Measurements from ENCODE around the gene TMEM233.

The TMEM233 gene

DNA sequence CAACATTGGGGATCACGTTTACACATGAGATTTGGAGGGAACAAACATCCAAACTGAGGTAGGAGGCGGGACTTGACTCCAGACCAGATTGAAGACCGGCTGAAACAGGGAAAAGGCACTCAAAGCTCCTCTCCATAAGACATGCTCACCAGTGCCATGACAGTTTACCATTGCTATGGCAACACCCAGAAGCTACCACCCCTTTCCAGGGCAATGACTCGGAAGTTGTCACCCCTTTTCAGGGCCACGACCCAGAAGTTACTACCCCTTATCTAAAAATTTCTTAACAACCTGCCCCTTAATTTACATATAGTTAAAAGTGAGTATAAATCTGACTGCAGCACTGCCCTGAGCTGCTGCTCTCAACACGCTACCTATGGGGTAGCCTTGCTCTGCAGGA is 34.1 kb downstream of the TMEM233 start:
- no peaks in the 10 kb centered on the region for H3K79me2 ChIP-seq (ENCODE audit: insufficient read depth, low read depth)
- H3K27ac ChIP-seq: no peak overlapping the region
- H3K36me3 ChIP-seq (ENCODE audit: insufficient read depth): no peaks in the 10 kb centered on the region
- H2AFZ ChIP-seq (ENCODE audit: low read depth): no peak overlapping the region
- no peaks in the 10 kb centered on the region for H3K27me3 ChIP-seq (ENCODE audit: insufficient read depth, low read depth)
- TF ChIP-seq, protein P1, sequence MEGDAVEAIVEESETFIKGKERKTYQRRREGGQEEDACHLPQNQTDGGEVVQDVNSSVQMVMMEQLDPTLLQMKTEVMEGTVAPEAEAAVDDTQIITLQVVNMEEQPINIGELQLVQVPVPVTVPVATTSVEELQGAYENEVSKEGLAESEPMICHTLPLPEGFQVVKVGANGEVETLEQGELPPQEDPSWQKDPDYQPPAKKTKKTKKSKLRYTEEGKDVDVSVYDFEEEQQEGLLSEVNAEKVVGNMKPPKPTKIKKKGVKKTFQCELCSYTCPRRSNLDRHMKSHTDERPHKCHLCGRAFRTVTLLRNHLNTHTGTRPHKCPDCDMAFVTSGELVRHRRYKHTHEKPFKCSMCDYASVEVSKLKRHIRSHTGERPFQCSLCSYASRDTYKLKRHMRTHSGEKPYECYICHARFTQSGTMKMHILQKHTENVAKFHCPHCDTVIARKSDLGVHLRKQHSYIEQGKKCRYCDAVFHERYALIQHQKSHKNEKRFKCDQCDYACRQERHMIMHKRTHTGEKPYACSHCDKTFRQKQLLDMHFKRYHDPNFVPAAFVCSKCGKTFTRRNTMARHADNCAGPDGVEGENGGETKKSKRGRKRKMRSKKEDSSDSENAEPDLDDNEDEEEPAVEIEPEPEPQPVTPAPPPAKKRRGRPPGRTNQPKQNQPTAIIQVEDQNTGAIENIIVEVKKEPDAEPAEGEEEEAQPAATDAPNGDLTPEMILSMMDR (conservative IDR thresholded peaks at IDR 0.05; ENCODE audit: low read depth, low read length): no peak
- H3K4me1 ChIP-seq (ENCODE audit: low read depth, poor library complexity, severe bottlenecking): no peaks in the 10 kb centered on the region
- no peak overlapping the region for H3K4me3 ChIP-seq (IDR thresholded peaks at IDR 0.05; ENCODE audit: insufficient read depth, low read depth, low read length)
- H3K4me2 ChIP-seq: no peak overlapping the region
- no peak overlapping the region for H3K9ac ChIP-seq
- no peaks in the 10 kb centered on the region for H4K20me1 ChIP-seq (ENCODE audit: insufficient read depth)

GRCh38 chr12:119630223-119630780 is 36.7 kb downstream of the TMEM233 start:
- Histone ChIP-seq H3K79me2 (ENCODE audit: insufficient read depth, low read depth) (no peaks in the 10 kb centered on the region), H3K27me3 (ENCODE audit: insufficient read depth, low read depth) (no peaks in the 10 kb centered on the region), H2AFZ (ENCODE audit: low read depth) (no peak overlapping the region), H3K4me3 (IDR thresholded peaks at IDR 0.05; ENCODE audit: insufficient read depth, low read depth, low read length) (no peak overlapping the region), H3K9ac (no peak overlapping the region), H3K4me1 (ENCODE audit: low read depth, poor library complexity, severe bottlenecking) (no peaks in the 10 kb centered on the region), H4K20me1 (ENCODE audit: insufficient read depth) (no peaks in the 10 kb centered on the region), H3K36me3 (ENCODE audit: insufficient read depth) (no peaks in the 10 kb centered on the region), H3K4me2 (no peak overlapping the region), H3K27ac (no peak overlapping the region)
- TF ChIP-seq, protein P1 (conservative IDR thresholded peaks at IDR 0.05; ENCODE audit: low read depth, low read length): no peak

- Histone ChIP-seq H3K4me3 (IDR thresholded peaks at IDR 0.05; ENCODE audit: insufficient read depth, low read depth, low read length) (no peak overlapping the region), H3K4me2 (no peak overlapping the region), H2AFZ (ENCODE audit: low read depth) (no peak overlapping the region), H3K36me3 (ENCODE audit: insufficient read depth) (no peaks in the 10 kb centered on the region), H4K20me1 (ENCODE audit: insufficient read depth) (no peaks in the 10 kb centered on the region), H3K27ac (no peak overlapping the region), H3K79me2 (ENCODE audit: insufficient read depth, low read depth) (no peaks in the 10 kb centered on the region), H3K27me3 (ENCODE audit: insufficient read depth, low read depth) (no peaks in the 10 kb centered on the region), H3K9ac (no peak overlapping the region), H3K4me1 (ENCODE audit: low read depth, poor library complexity, severe bottlenecking) (no peaks in the 10 kb centered on the region)
- TF ChIP-seq, protein P1 (conservative IDR thresholded peaks at IDR 0.05; ENCODE audit: low read depth, low read length): no peak
Measured at GRCh38 chr12:119630962-119631550, 37.5 kb downstream of the TMEM233 start.

- no peak overlapping the region for H3K4me2 ChIP-seq
Measured at GRCh38 chr12:119631930-119632678, 38.5 kb downstream of the TMEM233 start.

More at GRCh38 chr12:119631930-119632678, 38.5 kb downstream of the TMEM233 start:
- H3K9ac ChIP-seq: no peak overlapping the region
- no peaks in the 10 kb centered on the region for H3K27me3 ChIP-seq (ENCODE audit: insufficient read depth, low read depth)
- H3K27ac ChIP-seq: no peak overlapping the region
- H3K36me3 ChIP-seq (ENCODE audit: insufficient read depth): no peaks in the 10 kb centered on the region
- no peaks in the 10 kb centered on the region for H3K79me2 ChIP-seq (ENCODE audit: insufficient read depth, low read depth)
- no peak overlapping the region for H2AFZ ChIP-seq (ENCODE audit: low read depth)
- H3K4me1 ChIP-seq (ENCODE audit: low read depth, poor library complexity, severe bottlenecking): no peaks in the 10 kb centered on the region
- TF ChIP-seq, protein P1 (conservative IDR thresholded peaks at IDR 0.05; ENCODE audit: low read depth, low read length): no peak
- H4K20me1 ChIP-seq (ENCODE audit: insufficient read depth): no peaks in the 10 kb centered on the region
- no peak overlapping the region for H3K4me3 ChIP-seq (IDR thresholded peaks at IDR 0.05; ENCODE audit: insufficient read depth, low read depth, low read length)

Data from KMS-11 (cell line).